SH-SY5Y (cell line): ENCODE results near the gene NR2E1.

Experiments used
- GATA2 ChIP-seq: IDR thresholded peaks from 2 replicates; pipeline ENCODE4 v1.6.1; 2011; ENCODE audit warnings: mild to moderate bottlenecking, low read depth, low read length
- GATA3 ChIP-seq: IDR thresholded peaks from 2 replicates; pipeline ENCODE4 v1.6.1; 2011; ENCODE audit warnings: low read depth, mild to moderate bottlenecking, low read length, moderate library complexity

DNA sequence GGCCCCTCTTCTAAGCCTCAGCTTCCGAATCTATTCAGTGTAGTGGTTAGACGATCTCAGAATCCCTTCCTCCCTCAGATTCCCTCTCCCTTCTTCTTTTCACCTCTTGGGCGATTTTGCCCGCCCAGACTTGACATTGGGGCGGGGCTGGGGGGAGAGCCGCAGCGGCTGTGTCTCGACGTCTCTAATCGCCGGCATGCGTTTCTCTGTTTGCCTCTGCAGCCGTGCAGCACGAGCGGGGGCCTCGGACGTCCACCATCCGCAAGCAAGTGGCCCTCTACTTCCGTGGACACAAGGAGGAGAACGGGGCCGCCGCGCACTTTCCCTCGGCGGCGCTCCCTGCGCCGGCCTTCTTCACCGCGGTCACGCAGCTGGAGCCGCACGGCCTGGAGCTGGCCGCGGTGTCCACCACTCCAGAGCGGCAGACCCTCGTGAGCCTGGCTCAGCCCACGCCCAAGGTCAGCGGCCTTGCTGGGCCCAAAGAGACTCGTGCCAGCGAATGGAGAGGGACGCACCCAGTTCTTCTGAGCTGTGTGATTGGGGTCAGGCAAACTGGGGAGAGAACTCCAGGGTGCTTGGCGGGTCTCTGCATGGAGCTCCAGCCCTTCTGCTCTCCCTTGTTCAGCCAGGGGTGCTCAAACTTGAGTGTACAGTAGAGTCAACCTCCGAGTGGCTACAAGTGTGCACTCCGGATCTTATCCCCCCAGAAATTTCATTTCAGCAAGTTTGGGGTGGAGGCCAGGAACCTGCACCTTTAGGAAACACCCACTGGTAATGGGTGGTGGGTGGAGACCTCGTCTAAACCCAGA is 10.7 kb downstream of the NR2E1 start:
- TF ChIP-seq GATA2 (no peak), GATA3 (no peak)
